ENCODE measurements around the gene PTER. TPM values are rescaled to one million over a fixed set of nuclear protein-coding genes. Genes with fewer than 3 reads are reported as not detected.

PTER gene
- total RNA-seq, 2 donors from 2014 or later: 11.8 to 30.1 TPM

- no peak overlapping the region for H3K27ac Mint-ChIP-seq
- peaks cover 21 to 50% of the 10 kb centered on the region in 2 donors for H3K36me3 Mint-ChIP-seq
- DNase-seq (ENCODE audit: low spot score in 2 of 2): no peak
- no peak for ATAC-seq
- H3K9me3 Mint-ChIP-seq: no peaks in the 10 kb centered on the region
These were observed 9.1 kb downstream of the PTER start for GRCh38 chr10:16445770-16446469.

GRCh38 chr10:16449454-16449853, 12.6 kb downstream of the PTER start:
- no peaks in the 10 kb centered on the region for H3K9me3 Mint-ChIP-seq
- H3K27ac Mint-ChIP-seq: no peak overlapping the region
- DNase-seq (ENCODE audit: low spot score in 2 of 2) (no peak), ATAC-seq (no peak)
- H3K36me3 Mint-ChIP-seq: peaks cover 10 to 33% of the 10 kb centered on the region in 2 donors

GRCh38 chr10:16458166-16458955, 21.6 kb downstream of the PTER start:
- Mint-ChIP-seq H3K9me3 (no peaks in the 10 kb centered on the region), H3K36me3 (peaks cover 0 to 28% of the 10 kb centered on the region in 2 donors), H3K27ac (no peak overlapping the region)
- DNase-seq (ENCODE audit: low spot score in 2 of 2) (no peak), ATAC-seq (peak in 1 of 2 donors; percentile 49)

DNA sequence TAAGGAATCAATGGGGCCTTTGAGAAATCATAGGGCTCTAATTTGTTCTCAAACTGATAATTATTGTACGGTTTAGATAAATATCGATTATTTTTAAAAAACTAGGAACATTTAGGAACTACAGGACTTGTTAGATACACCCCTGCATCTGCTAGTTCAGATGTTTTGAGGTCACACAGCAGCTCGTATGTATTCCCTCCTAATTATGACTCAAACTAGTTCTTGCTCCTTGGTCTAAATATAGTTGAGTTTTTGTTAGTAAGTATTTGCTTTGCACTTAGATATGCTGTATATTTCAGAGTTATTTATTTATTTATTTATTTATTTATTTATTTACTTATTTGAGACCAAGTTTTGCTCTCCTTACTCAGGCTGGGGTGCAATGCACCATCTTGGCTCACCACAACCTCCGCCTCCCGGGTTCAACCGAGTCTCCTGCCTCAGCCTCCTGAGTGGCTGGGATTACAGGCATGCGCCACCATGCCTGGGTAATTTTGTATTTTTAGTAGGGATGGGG, 22.7 kb downstream of the PTER start:
- DNase-seq (ENCODE audit: low spot score in 2 of 2) (no peak), ATAC-seq (no peak)
- H3K36me3 Mint-ChIP-seq: peaks cover 9 to 39% of the 10 kb centered on the region in 2 donors
- H3K27ac Mint-ChIP-seq: no peak overlapping the region
- peaks cover 0 to 5% of the 10 kb centered on the region in 2 donors for H3K9me3 Mint-ChIP-seq

- peaks cover 20 to 46% of the 10 kb centered on the region in 2 donors for H3K36me3 Mint-ChIP-seq
- DNase-seq (ENCODE audit: low spot score in 2 of 2) (no peak), ATAC-seq (no peak)
- peaks cover 0 to 15% of the 10 kb centered on the region in 2 donors for H3K9me3 Mint-ChIP-seq
- no peak overlapping the region for H3K27ac Mint-ChIP-seq
These were observed 29.2 kb downstream of the PTER start for GRCh38 chr10:16466001-16466400.

DNA sequence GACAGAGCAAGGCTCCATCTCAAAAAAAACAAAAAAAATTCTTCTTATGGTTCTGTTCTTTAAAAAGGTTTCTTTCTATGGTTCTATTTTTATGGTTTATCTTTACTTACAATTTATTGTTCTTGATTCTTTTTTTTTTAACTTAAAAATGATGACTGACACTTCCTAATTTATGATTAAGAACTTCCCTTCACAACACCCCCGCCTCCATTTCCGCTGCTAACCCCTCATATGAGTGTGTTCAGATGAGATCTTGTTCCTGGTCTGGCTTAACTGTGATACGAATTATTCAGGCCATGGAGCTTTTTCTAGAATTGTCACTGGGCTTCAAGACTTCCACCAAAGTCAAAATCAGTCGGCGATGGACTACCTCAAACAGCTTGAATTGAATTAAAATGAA, 33.9 kb downstream of the PTER start:
- peak; percentile 40 to 46 for ATAC-seq
- H3K27ac Mint-ChIP-seq: peak overlapping the region in 1 of 2 donors; percentile 42
- DNase-seq (ENCODE audit: low spot score in 2 of 2): no peak

GRCh38 chr10:16472828-16473227, 36.0 kb downstream of the PTER start:
- ATAC-seq (no peak), DNase-seq (ENCODE audit: low spot score in 2 of 2) (no peak)
- Mint-ChIP-seq H3K9me3 (peaks cover 0 to 5% of the 10 kb centered on the region in 2 donors), H3K27ac (no peak overlapping the region), H3K36me3 (peaks cover 8 to 23% of the 10 kb centered on the region in 2 donors)

More for the DNA sequence above, 33.9 kb downstream of the PTER start:
- H3K36me3 Mint-ChIP-seq: peaks cover 8 to 31% of the 10 kb centered on the region in 2 donors
- H3K9me3 Mint-ChIP-seq: peaks cover 0 to 6% of the 10 kb centered on the region in 2 donors

DNA sequence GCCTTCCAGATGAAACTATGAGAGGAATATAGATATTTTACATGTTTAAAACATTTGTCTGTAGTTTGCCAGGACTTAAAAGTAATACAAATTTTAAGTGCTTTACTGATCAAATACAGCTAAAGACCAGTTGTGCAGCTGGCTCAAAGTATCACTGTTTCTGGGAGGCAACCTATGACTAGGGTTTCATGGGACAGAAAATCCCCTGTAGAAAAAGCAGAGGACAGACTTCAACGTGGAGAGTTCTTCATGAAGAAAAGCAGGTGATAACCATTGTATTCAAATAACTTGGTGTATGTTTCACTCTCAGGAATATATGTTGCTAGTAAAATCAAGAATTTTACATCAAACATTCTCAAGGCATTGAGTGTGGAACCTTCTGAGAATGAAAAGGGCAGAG, 40.9 kb downstream of the PTER start:
- peaks cover 0 to 7% of the 10 kb centered on the region in 2 donors for H3K36me3 Mint-ChIP-seq
- no peaks in the 10 kb centered on the region for H3K9me3 Mint-ChIP-seq
- no peak overlapping the region for H3K27ac Mint-ChIP-seq
- no peak for ATAC-seq
- DNase-seq (ENCODE audit: low spot score in 2 of 2): no peak

DNA sequence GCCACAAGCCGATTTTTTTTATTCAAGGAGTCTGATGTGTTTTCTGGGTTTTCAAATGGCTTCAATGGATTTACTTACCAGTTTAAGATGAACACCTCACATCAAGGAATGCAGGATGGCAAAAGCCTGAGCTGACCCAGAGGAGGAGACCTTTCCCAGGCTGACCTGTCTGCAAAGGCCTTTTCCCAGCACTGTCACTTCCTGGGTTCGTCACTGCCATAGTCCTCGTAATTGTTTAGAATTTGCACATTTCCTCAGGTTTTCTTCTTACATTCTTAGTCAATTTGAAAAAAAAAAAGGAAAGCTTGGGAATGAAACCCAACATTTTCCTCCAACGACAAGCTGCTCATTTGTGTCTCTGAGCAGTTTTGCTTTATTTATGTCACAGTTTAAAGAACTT, 42.0 kb downstream of the PTER start:
- Mint-ChIP-seq H3K27ac (no peak overlapping the region), H3K36me3 (peaks cover 0 to 12% of the 10 kb centered on the region in 2 donors)

GRCh38 chr10:16481052-16481728, 44.4 kb downstream of the PTER start:
- DNase-seq (ENCODE audit: low spot score in 2 of 2) (no peak), ATAC-seq (no peak)
- Mint-ChIP-seq H3K36me3 (peaks cover under 1 to 22% of the 10 kb centered on the region in 2 donors), H3K9me3 (no peaks in the 10 kb centered on the region), H3K27ac (no peak overlapping the region)

More for the DNA sequence above, 42.0 kb downstream of the PTER start:
- no peak for DNase-seq (ENCODE audit: low spot score in 2 of 2)
- ATAC-seq: no peak
- no peaks in the 10 kb centered on the region for H3K9me3 Mint-ChIP-seq

DNA sequence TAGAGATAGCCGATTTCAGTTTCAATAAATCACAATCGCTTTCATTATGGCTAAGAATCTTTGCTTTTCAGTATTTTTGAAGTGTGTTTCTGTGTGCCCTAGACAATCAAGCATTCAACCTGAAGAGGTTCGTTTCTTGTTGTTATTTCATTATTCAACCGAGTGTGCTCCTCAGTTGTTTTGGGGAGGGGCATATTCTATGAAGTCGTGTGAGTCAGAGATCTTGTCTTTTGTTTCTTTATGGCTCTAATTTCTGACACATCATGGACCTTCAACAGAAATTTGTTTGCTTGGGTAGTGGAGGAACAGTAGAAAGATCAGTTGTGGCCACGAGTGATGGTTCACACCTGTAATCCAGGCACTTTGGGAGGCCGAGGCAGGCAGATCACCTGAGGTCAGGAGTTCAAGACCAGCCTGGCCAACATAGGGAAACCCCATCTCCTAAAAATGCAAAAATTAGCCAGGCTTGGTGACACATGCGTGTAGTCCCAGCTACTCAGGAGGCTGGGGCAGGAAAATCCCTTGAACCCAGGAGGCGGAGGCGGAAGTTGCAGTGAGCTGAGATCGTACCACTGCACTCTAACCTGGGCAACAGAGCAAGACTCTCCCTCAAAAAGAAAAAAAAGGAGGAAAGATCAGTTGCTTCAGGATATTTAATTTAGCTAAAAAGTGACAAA, 46.6 kb downstream of the PTER start:
- ATAC-seq: peak in 1 of 2 donors; percentile 18
- Mint-ChIP-seq H3K27ac (peak overlapping the region in 1 of 2 donors; percentile 51), H3K9me3 (no peaks in the 10 kb centered on the region), H3K36me3 (peaks cover 6 to 28% of the 10 kb centered on the region in 2 donors)
- DNase-seq (ENCODE audit: low spot score in 2 of 2): no peak

GRCh38 chr10:16490511-16490910, 53.7 kb downstream of the PTER start:
- Mint-ChIP-seq H3K36me3 (peaks cover 12 to 23% of the 10 kb centered on the region in 2 donors), H3K27ac (no peak overlapping the region), H3K9me3 (no peaks in the 10 kb centered on the region)
- no peak for DNase-seq (ENCODE audit: low spot score in 2 of 2)
- ATAC-seq: no peak

- H3K9me3 Mint-ChIP-seq: no peaks in the 10 kb centered on the region
- H3K36me3 Mint-ChIP-seq: peaks cover 7 to 14% of the 10 kb centered on the region in 2 donors
- DNase-seq (ENCODE audit: low spot score in 2 of 2): no peak
These were observed 55.1 kb downstream of the PTER start for GRCh38 chr10:16491933-16492332.

GRCh38 chr10:16493884-16494536, 57.2 kb downstream of the PTER start:
- ATAC-seq (no peak), DNase-seq (ENCODE audit: low spot score in 2 of 2) (no peak)
- Mint-ChIP-seq H3K36me3 (peaks cover 11 to 22% of the 10 kb centered on the region in 2 donors), H3K27ac (no peak overlapping the region), H3K9me3 (no peaks in the 10 kb centered on the region)

More at GRCh38 chr10:16491933-16492332, 55.1 kb downstream of the PTER start:
- ATAC-seq: no peak
- no peak overlapping the region for H3K27ac Mint-ChIP-seq

DNA sequence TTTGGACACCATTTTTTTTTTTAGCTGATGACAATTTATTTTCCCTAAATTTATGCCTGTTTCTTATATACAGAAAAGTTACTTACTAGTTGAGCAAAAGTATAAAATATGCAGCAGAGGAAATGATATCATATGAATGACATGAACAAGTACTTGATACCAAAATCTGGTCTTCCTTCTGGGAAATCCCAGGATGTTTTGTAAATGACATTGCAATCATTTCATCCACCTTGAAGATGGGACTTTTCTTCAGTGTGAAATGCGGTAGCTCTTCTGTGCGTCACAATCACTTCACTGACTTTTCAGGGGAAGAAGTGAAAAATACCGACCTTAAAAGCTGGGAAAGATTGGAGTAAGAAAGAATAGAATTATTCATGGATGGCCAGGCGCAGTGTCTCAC, 61.1 kb downstream of the PTER start:
- H3K36me3 Mint-ChIP-seq: peaks cover 8 to 28% of the 10 kb centered on the region in 2 donors
- no peak for ATAC-seq
- no peak for DNase-seq (ENCODE audit: low spot score in 2 of 2)
- H3K27ac Mint-ChIP-seq: peak overlapping the region in 1 of 2 donors; percentile 68
- peaks cover 0 to 4% of the 10 kb centered on the region in 2 donors for H3K9me3 Mint-ChIP-seq

- ATAC-seq: peak in 1 of 2 donors; percentile 26
- H3K9me3 Mint-ChIP-seq: peaks cover 0 to 4% of the 10 kb centered on the region in 2 donors
- peaks cover 5 to 6% of the 10 kb centered on the region in 2 donors for H3K36me3 Mint-ChIP-seq
- no peak overlapping the region for H3K27ac Mint-ChIP-seq
- no peak for DNase-seq (ENCODE audit: low spot score in 2 of 2)
These were observed 68.4 kb downstream of the PTER start for GRCh38 chr10:16505161-16505560.
